CD4-positive, alpha-beta T cell (primary cell): Measurements from ENCODE around the gene KAZALD1. TPM values are rescaled to one million over a fixed set of nuclear protein-coding genes. Genes with fewer than 3 reads are reported as not detected.

Experiments
- ATAC-seq: fragments of 200-7000 bp; cut with Tn5 transposase; one replicate; pipeline ENCODE4 v1.10.0; 2022; ENCODE audit warnings: mild to moderate bottlenecking; ENCODE audit not compliant: poor library complexity
- CTCF ChIA-PET: fragments of 350-600 bp; sonication (Branson Sonifier 250); formaldehyde crosslinking; loops from one replicate; lab custom pipeline; 2021; ENCODE audit warnings: antibody characterized with exemption, inconsistent platforms; lab: Charles Lee
- POLR2A ChIA-PET: fragments of 350-600 bp; sonication (Branson Sonifier 250); formaldehyde crosslinking; loops from one replicate; lab custom pipeline; 2021; ENCODE audit warnings: antibody characterized with exemption, inconsistent platforms; lab: Charles Lee
- DNase-seq, 14 experiments: peaks; one replicate each; pipeline ENCODE4 v3.0.0-alpha.2; 2013 to 2020; ENCODE audit warnings: mixed read lengths in 2 of 14
- H3K27ac ChIP-seq, 2 donors: one replicate each; pipeline versions ENCODE4 v1.5.1 to v1.7.0; 2013; ENCODE audit warnings: low read length in 2 of 2, low read depth in 1 of 2, mild to moderate bottlenecking in 1 of 2
- H3K27me3 ChIP-seq, 2 experiments: 1 replicate in 1 of 2; 2 replicates in 1 of 2; pipeline versions ENCODE4 v1.6.1 to v1.7.0; 2013; ENCODE audit warnings: low read length in 2 of 2, control low read depth in 1 of 2, mild to moderate bottlenecking in 1 of 2, moderate library complexity in 1 of 2; ENCODE audit not compliant: insufficient read depth in 2 of 2, control insufficient read depth in 1 of 2
- H3K36me3 ChIP-seq: one replicate; pipeline ENCODE4 v1.6.1; 2013; ENCODE audit warnings: low read length, control low read depth; ENCODE audit not compliant: insufficient read depth
- H3K4me1 ChIP-seq: one replicate; pipeline ENCODE4 v1.6.1; 2013; ENCODE audit warnings: low read length, control low read depth; ENCODE audit not compliant: insufficient read depth
- H3K4me3 ChIP-seq: one replicate; pipeline ENCODE4 v1.5.1; 2013; ENCODE audit warnings: mild to moderate bottlenecking, low read length, moderate library complexity
- H3K9me3 ChIP-seq, 2 experiments: 1 replicate in 1 of 2; 2 replicates in 1 of 2; pipeline versions ENCODE4 v1.6.1 to v1.7.0; 2013; ENCODE audit warnings: low read length in 2 of 2, mild to moderate bottlenecking in 2 of 2, control low read depth in 1 of 2, moderate library complexity in 1 of 2; ENCODE audit not compliant: control insufficient read depth in 1 of 2, insufficient read depth in 1 of 2
- H3K27ac Mint-ChIP-seq: one replicate; pipeline ENCODE4 v1.8.0; 2020; ENCODE audit warnings: mixed read lengths
- H3K27me3 Mint-ChIP-seq: one replicate; pipeline ENCODE4 v1.8.0; 2021; ENCODE audit warnings: mixed read lengths
- H3K36me3 Mint-ChIP-seq: one replicate; pipeline ENCODE4 v1.8.0; 2021; ENCODE audit warnings: low read depth, mixed read lengths
- H3K4me1 Mint-ChIP-seq: one replicate; pipeline ENCODE4 v1.8.0; 2021; ENCODE audit warnings: low read depth, mixed read lengths
- H3K4me3 Mint-ChIP-seq: one replicate; pipeline ENCODE4 v1.8.0; 2020; ENCODE audit warnings: mild to moderate bottlenecking, mixed read lengths
- H3K9me3 Mint-ChIP-seq: one replicate; pipeline ENCODE4 v1.8.0; 2020; ENCODE audit warnings: mixed read lengths
- intact Hi-C, 2 experiments: fragments of 100-400 bp; cut with DNase I in 1 of 2; cut with micrococcal nuclease in 1 of 2; formaldehyde crosslinking; loops; one replicate each; pipeline versions ENCODE4 v1.15.1 to v1.9.0; 2023 to 2025; cut with DNase I, micrococcal nuclease
- total RNA-seq, 174 experiments: library from RNA in 2 of 174; stranded (reverse) in 2 of 174; gene quantifications; one replicate each; pipeline ENCODE4 v1.2.3 and lab custom pipeline; 2021 to 2026
- TF ChIP-seq, protein P1 (sequence below): fragments of 200-600 bp; IDR thresholded peaks from one replicate; pipeline ENCODE4 v1.8.0; 2022; ENCODE audit warnings: antibody characterized with exemption, mild to moderate bottlenecking

The KAZALD1 gene
- total RNA-seq, 2 experiments from 2014 or later, result not detected

- no peak for ATAC-seq
- H3K4me3 Mint-ChIP-seq, result peak overlapping the region; percentile 93
- ChIA-PET CTCF (interaction anchor here (0.6 to 4.3 kb wide), 10 partner anchors 9 to 1670 kb away, joined by 3 to 30 read pairs (median 5); partner anchors contain the start of genes PDZD7 and SFXN3), POLR2A (interaction anchor here (1.8 to 2.5 kb wide), 2 partner anchors 25 to 35 kb away, joined by 4 to 24 read pairs; no protein-coding TSS in a partner anchor)
- no peaks in the 10 kb centered on the region for H3K36me3 Mint-ChIP-seq
- intact Hi-C loops, result loop anchor here (5.0 to 10.0 kb wide), 3 partner anchors 35 to 288 kb away; partner anchors contain the start of genes PDZD7 (in 2 of the 2), SFXN3 (in 2 of the 2) and BTRC (in 1 of the 2)
- H3K27ac Mint-ChIP-seq, result no peak overlapping the region
- peaks cover 36% of the 10 kb centered on the region for H3K4me1 Mint-ChIP-seq
- no peaks in the 10 kb centered on the region for H3K36me3 ChIP-seq
- peak overlapping the region; percentile 70 for H3K4me3 ChIP-seq
- no peaks in the 10 kb centered on the region for H3K9me3 Mint-ChIP-seq
- peaks cover 40% of the 10 kb centered on the region for H3K4me1 ChIP-seq
- no peak for DNase-seq
- TF ChIP-seq, protein P1, sequence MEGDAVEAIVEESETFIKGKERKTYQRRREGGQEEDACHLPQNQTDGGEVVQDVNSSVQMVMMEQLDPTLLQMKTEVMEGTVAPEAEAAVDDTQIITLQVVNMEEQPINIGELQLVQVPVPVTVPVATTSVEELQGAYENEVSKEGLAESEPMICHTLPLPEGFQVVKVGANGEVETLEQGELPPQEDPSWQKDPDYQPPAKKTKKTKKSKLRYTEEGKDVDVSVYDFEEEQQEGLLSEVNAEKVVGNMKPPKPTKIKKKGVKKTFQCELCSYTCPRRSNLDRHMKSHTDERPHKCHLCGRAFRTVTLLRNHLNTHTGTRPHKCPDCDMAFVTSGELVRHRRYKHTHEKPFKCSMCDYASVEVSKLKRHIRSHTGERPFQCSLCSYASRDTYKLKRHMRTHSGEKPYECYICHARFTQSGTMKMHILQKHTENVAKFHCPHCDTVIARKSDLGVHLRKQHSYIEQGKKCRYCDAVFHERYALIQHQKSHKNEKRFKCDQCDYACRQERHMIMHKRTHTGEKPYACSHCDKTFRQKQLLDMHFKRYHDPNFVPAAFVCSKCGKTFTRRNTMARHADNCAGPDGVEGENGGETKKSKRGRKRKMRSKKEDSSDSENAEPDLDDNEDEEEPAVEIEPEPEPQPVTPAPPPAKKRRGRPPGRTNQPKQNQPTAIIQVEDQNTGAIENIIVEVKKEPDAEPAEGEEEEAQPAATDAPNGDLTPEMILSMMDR, result peak; percentile 5
- H3K9me3 ChIP-seq, result peaks cover 0 to 13% of the 10 kb centered on the region in 2 experiments
- H3K27me3 Mint-ChIP-seq, result peaks cover 57% of the 10 kb centered on the region
- peaks cover 49 to 55% of the 10 kb centered on the region in 2 experiments for H3K27me3 ChIP-seq
- H3K27ac ChIP-seq, result no peak overlapping the region
Observed at GRCh38 chr10:101066896-101067355, 5.1 kb downstream of the KAZALD1 start.

GRCh38 chr10:101067356-101068083, 5.7 kb downstream of the KAZALD1 start:
- peak; percentile 83 for ATAC-seq
- Histone ChIP-seq H3K27ac (no peak overlapping the region), H3K9me3 (peaks cover 0 to 13% of the 10 kb centered on the region in 2 experiments), H3K27me3 (peaks cover 52 to 59% of the 10 kb centered on the region in 2 experiments), H3K4me1 (peaks cover 34% of the 10 kb centered on the region), H3K4me3 (peak overlapping the region; percentile 70), H3K36me3 (no peaks in the 10 kb centered on the region)
- H3K27me3 Mint-ChIP-seq, result peaks cover 63% of the 10 kb centered on the region
- ChIA-PET POLR2A (interaction anchor here (1.8 to 2.5 kb wide), 2 partner anchors 25 to 35 kb away, joined by 4 to 24 read pairs; no protein-coding TSS in a partner anchor), CTCF (interaction anchor here (0.6 to 4.3 kb wide), 8 partner anchors 12 to 1669 kb away, joined by 3 to 30 read pairs (median 6); no protein-coding TSS in a partner anchor)
- TF ChIP-seq, protein P1, result peak; percentile 96
- no peak overlapping the region for H3K27ac Mint-ChIP-seq
- intact Hi-C loops, result loop anchor here (1.0 to 10.0 kb wide), 5 partner anchors 7 to 287 kb away; partner anchors contain the start of genes PDZD7 (in 2 of the 2), SFXN3 (in 2 of the 2) and BTRC (in 1 of the 2)
- no peaks in the 10 kb centered on the region for H3K36me3 Mint-ChIP-seq
- H3K9me3 Mint-ChIP-seq, result no peaks in the 10 kb centered on the region
- H3K4me3 Mint-ChIP-seq, result peak overlapping the region; percentile 93
- DNase-seq, result peak; percentile 61 to 88 (median 69)
- peaks cover 30% of the 10 kb centered on the region for H3K4me1 Mint-ChIP-seq

GRCh38 chr10:101069441-101069840, 7.7 kb downstream of the KAZALD1 start:
- no peak overlapping the region for H3K4me3 Mint-ChIP-seq
- ATAC-seq, result no peak
- TF ChIP-seq, protein P1, result no peak
- H3K36me3 Mint-ChIP-seq, result no peaks in the 10 kb centered on the region
- H3K4me1 Mint-ChIP-seq, result peaks cover 21% of the 10 kb centered on the region
- Histone ChIP-seq H3K36me3 (no peaks in the 10 kb centered on the region), H3K27ac (no peak overlapping the region), H3K4me3 (no peak overlapping the region), H3K9me3 (peaks cover 0 to 13% of the 10 kb centered on the region in 2 experiments), H3K4me1 (peaks cover 21% of the 10 kb centered on the region), H3K27me3 (peaks cover 44 to 56% of the 10 kb centered on the region in 2 experiments)
- ChIA-PET POLR2A (no interaction called here), CTCF (interaction anchor here (3.9 to 4.3 kb wide), 2 partner anchors 19 to 28 kb away, joined by 28 to 30 read pairs; no protein-coding TSS in a partner anchor)
- H3K27me3 Mint-ChIP-seq, result peaks cover 71% of the 10 kb centered on the region
- no peak for DNase-seq
- no peak overlapping the region for H3K27ac Mint-ChIP-seq
- no peaks in the 10 kb centered on the region for H3K9me3 Mint-ChIP-seq
- intact Hi-C loops, result loop anchor here (5.0 to 10.0 kb wide), 3 partner anchors 37 to 285 kb away; partner anchors contain the start of genes PDZD7 (in 2 of the 2), SFXN3 (in 2 of the 2) and BTRC (in 1 of the 2)
